SK-N-SH (cell line): ENCODE data around the gene GPR155. TPM values are rescaled to one million over a fixed set of nuclear protein-coding genes. Genes with fewer than 3 reads are reported as not detected.

Source experiments
- CTCF ChIA-PET: fragments of 300-600, 350-600 bp; formaldehyde crosslinking; extraction: SDS; loops from one replicate; lab custom pipeline; 2021; lab: Yijun Ruan, JAX
- POLR2A ChIA-PET: fragments of 350-600 bp; sonication (Branson Sonifier 250); formaldehyde crosslinking; extraction: SDS; loops from one replicate; lab custom pipeline; 2020; ENCODE audit warnings: antibody characterized with exemption, inconsistent platforms; lab: Yijun Ruan, JAX
- DNase-seq: peaks from one replicate; pipeline ENCODE4 v3.0.0; 2012
- H2AFZ ChIP-seq: fragments of 200-600 bp; sonication (generic); 2 replicates; pipeline ENCODE4 v1.8.1; 2016; ENCODE audit warnings: antibody characterized with exemption, mild to moderate bottlenecking, low read depth
- H3F3A ChIP-seq: fragments of 200-600 bp; sonication (generic); replicated peaks from 2 replicates; pipeline ENCODE3; 2016; ENCODE audit warnings: antibody characterized with exemption, mild to moderate bottlenecking; ENCODE audit not compliant: insufficient read depth
- H3K27ac ChIP-seq, 2 experiments: fragments of 200-500 bp in 1 of 2; fragments of 200-600 bp in 1 of 2; sonication (Bioruptor generic) in 1 of 2; sonication (generic), shearing (Covaris generic) in 1 of 2; 2 replicates each; pipeline versions ENCODE4 v1.5.1 to v1.6.1; 2014 to 2016; ENCODE audit warnings: low read depth in 2 of 2, inconsistent platforms in 1 of 2, low read length in 1 of 2, mild to moderate bottlenecking in 1 of 2, mixed read lengths in 1 of 2
- H3K27me3 ChIP-seq: fragments of 200-600 bp; sonication (generic), shearing (Covaris generic); 2 replicates; pipeline ENCODE4 v1.6.1; 2016; ENCODE audit warnings: mixed run types; ENCODE audit not compliant: insufficient read depth
- H3K36me3 ChIP-seq, 2 experiments: fragments of 200-500 bp in 1 of 2; fragments of 200-600 bp in 1 of 2; sonication (Bioruptor generic) in 1 of 2; sonication (generic) in 1 of 2; replicated peaks in 1 of 2; 2 replicates each; pipeline versions ENCODE3 to v1.5.1; 2014 to 2016; ENCODE audit warnings: low read length in 1 of 2, mild to moderate bottlenecking in 1 of 2; ENCODE audit not compliant: insufficient read depth in 2 of 2, control insufficient read depth in 1 of 2
- H3K4me1 ChIP-seq, 2 experiments: fragments of 200-500 bp in 1 of 2; fragments of 200-600 bp in 1 of 2; sonication (Bioruptor generic) in 1 of 2; sonication (generic), shearing (Covaris generic) in 1 of 2; 2 replicates each; pipeline versions ENCODE4 v1.5.1 to v1.6.1; 2014 to 2016; ENCODE audit warnings: low read depth in 1 of 2, low read length in 1 of 2, mixed run types in 1 of 2; ENCODE audit not compliant: insufficient read depth in 2 of 2, control insufficient read depth in 1 of 2
- H3K4me2 ChIP-seq: fragments of 200-600 bp; sonication (generic), shearing (Covaris generic); 2 replicates; pipeline ENCODE4 v1.6.1; 2017; ENCODE audit warnings: mixed run types
- H3K4me3 ChIP-seq, 2 experiments: fragments of 200-500 bp in 1 of 2; fragments of 200-600 bp in 1 of 2; sonication (Bioruptor generic) in 1 of 2; sonication (generic), shearing (Covaris generic) in 1 of 2; 2 replicates each; pipeline versions ENCODE4 v1.5.1 to v1.8.1; 2014 to 2016; ENCODE audit warnings: low read depth in 2 of 2, inconsistent platforms in 1 of 2, low read length in 1 of 2, mild to moderate bottlenecking in 1 of 2, mixed read lengths in 1 of 2, moderate library complexity in 1 of 2
- H3K79me2 ChIP-seq: fragments of 200-600 bp; sonication (generic); 2 replicates; pipeline ENCODE4 v1.8.1; 2017; ENCODE audit warnings: mild to moderate bottlenecking; ENCODE audit not compliant: insufficient read depth
- H3K9ac ChIP-seq: fragments of 200-600 bp; sonication (generic); 2 replicates; pipeline ENCODE4 v1.6.1; 2017; ENCODE audit warnings: mixed run types
- H3K9me2 ChIP-seq: fragments of 200-600 bp; sonication (generic); 2 replicates; pipeline ENCODE4 v1.6.1; 2017; ENCODE audit warnings: mixed run types
- H3K9me3 ChIP-seq: fragments of 200-600 bp; sonication (generic); 2 replicates; pipeline ENCODE4 v1.6.1; 2017; ENCODE audit warnings: mixed run types, mild to moderate bottlenecking, moderate library complexity
- H4K20me1 ChIP-seq: fragments of 200-600 bp; sonication (generic); 2 replicates; pipeline ENCODE4 v1.6.1; 2017; ENCODE audit warnings: mild to moderate bottlenecking, mixed run types; ENCODE audit not compliant: insufficient read depth
- CHD2 ChIP-seq: fragments of 150-350 bp; IDR thresholded peaks from 2 replicates; pipeline ENCODE4 v1.6.1; 2018; ENCODE audit warnings: low read length; ENCODE audit not compliant: partially characterized antibody
- EP300 ChIP-seq, 2 experiments: IDR thresholded peaks; 2 replicates each; pipeline versions ENCODE4 v1.4.0 to v1.6.1; 2012; ENCODE audit warnings: borderline replicate concordance in 1 of 2, low read depth in 1 of 2, low read length in 1 of 2
- EZH2phosphoT487 ChIP-seq: fragments of 200-600 bp; sonication (generic); IDR thresholded peaks from 2 replicates; pipeline ENCODE4 v1.6.1; 2017; ENCODE audit warnings: low read depth, mixed run types, mild to moderate bottlenecking, antibody characterized with exemption, moderate library complexity, borderline replicate concordance
- GABPA ChIP-seq: IDR thresholded peaks from 2 replicates; pipeline ENCODE4 v1.4.0; 2012; ENCODE audit warnings: low read depth, mild to moderate bottlenecking
- GATA2 ChIP-seq: sonication (generic); formaldehyde crosslinking; IDR thresholded peaks from 2 replicates; pipeline ENCODE4 v1.5.0; 2020; ENCODE audit warnings: mild to moderate bottlenecking, missing genetic modification reagents
- IRF3 ChIP-seq: fragments of 150-350 bp; IDR thresholded peaks from 2 replicates; pipeline ENCODE4 v1.6.1; 2016; ENCODE audit warnings: mild to moderate bottlenecking, low read depth, low read length
- JUND ChIP-seq: IDR thresholded peaks from 2 replicates; pipeline ENCODE4 v1.4.0; 2012
- MEF2A ChIP-seq: IDR thresholded peaks from 2 replicates; pipeline ENCODE4 v1.4.0; 2012; ENCODE audit warnings: low read depth, borderline replicate concordance
- PBX3 ChIP-seq: IDR thresholded peaks from 2 replicates; pipeline ENCODE4; 2012
- POLR2AphosphoS5 ChIP-seq: IDR thresholded peaks from 2 replicates; pipeline ENCODE4 v1.6.1; 2012; ENCODE audit warnings: low read depth, low read length
- RFX5 ChIP-seq: IDR thresholded peaks from 2 replicates; pipeline ENCODE4 v1.6.1; 2012; ENCODE audit warnings: mild to moderate bottlenecking, improper control_type of control experiment, low read length
- RXRA ChIP-seq: IDR thresholded peaks from 2 replicates; pipeline ENCODE4 v1.4.0; 2012; ENCODE audit warnings: low read depth, mild to moderate bottlenecking, borderline replicate concordance
- SIN3A ChIP-seq: IDR thresholded peaks from 2 replicates; pipeline ENCODE4 v1.6.1; 2012; ENCODE audit warnings: low read depth, mild to moderate bottlenecking, low read length, moderate library complexity, borderline replicate concordance
- USF1 ChIP-seq: IDR thresholded peaks from 2 replicates; pipeline ENCODE4 v1.4.0; 2012; ENCODE audit warnings: low read depth, borderline replicate concordance
- USF2 ChIP-seq: fragments of 150-350 bp; IDR thresholded peaks from 2 replicates; pipeline ENCODE4 v1.6.1; 2017; ENCODE audit warnings: antibody characterized with exemption, low read length, low read depth, borderline replicate concordance
- ZBTB33 ChIP-seq: IDR thresholded peaks from 2 replicates; pipeline ENCODE4 v1.4.0; 2012; ENCODE audit warnings: low read depth, borderline replicate concordance
- WGBS: methylation state at CpG from one replicate; pipeline ENCODE4 v1.1.6; 2017; ENCODE audit warnings: low lambda C conversion rate; 5-methylcytosine and 5-hydroxymethylcytosine counted together
- polyA plus RNA-seq, 3 experiments: library from polyadenylated mRNA; depleted of rRNA; stranded (reverse); fragments of >200 nt; gene quantifications; 2 replicates each; pipeline ENCODE4 v1.2.3, GENCODE V29; 2012

Gene GPR155
- polyA plus RNA-seq, 1 of the 3 experiments (the other 2 are of a cell fraction) = 3.5 TPM

GRCh38 chr2:174482854-174483253 lies 4.0 kb downstream of the GPR155 start:
- POLR2A ChIA-PET = no interaction called here
- Histone ChIP-seq H3K4me3 (no peak overlapping the region), H4K20me1 (no peaks in the 10 kb centered on the region), H3K9me3 (no peaks in the 10 kb centered on the region), H3K36me3 (peaks cover 4 to 17% of the 10 kb centered on the region in 2 experiments), H3K4me2 (no peak overlapping the region), H3K27me3 (no peaks in the 10 kb centered on the region), H3K9ac (no peak overlapping the region), H3K9me2 (no peaks in the 10 kb centered on the region), H3K79me2 (no peaks in the 10 kb centered on the region), H3K27ac (no peak overlapping the region), H3F3A (no peaks in the 10 kb centered on the region), H2AFZ (no peak overlapping the region), H3K4me1 (peaks cover 4 to 8% of the 10 kb centered on the region in 2 experiments; a peak in 2 of 4 replicates)
- WGBS = 92% methylated on average over 6 of the region's 6 CpGs
- no peak for DNase-seq
- CTCF ChIA-PET = no interaction called here
- no peak for TF ChIP-seq RXRA
- no peak for TF ChIP-seq GATA2 (CRISPR knock-in tag)
- TF ChIP-seq USF1 = no peak
- no peak for TF ChIP-seq SIN3A
- no peak for TF ChIP-seq CHD2
- TF ChIP-seq ZBTB33 = no peak
- no peak for TF ChIP-seq JUND
- TF ChIP-seq POLR2AphosphoS5 = no peak

- no peak overlapping the region for H3K9ac ChIP-seq
- no peak overlapping the region for H2AFZ ChIP-seq
- H3K4me3 ChIP-seq = no peak overlapping the region
- no peaks in the 10 kb centered on the region for H3K9me2 ChIP-seq
- H3K4me1 ChIP-seq = peaks cover 0 to 5% of the 10 kb centered on the region in 2 experiments; a peak in 2 of 4 replicates
- H3K9me3 ChIP-seq = no peaks in the 10 kb centered on the region
- no peak overlapping the region for H3K4me2 ChIP-seq
- CTCF ChIA-PET = interaction anchor here (0.7 to 2.9 kb wide), 3 partner anchors 15 to 44 kb away, joined by 3 to 17 read pairs (median 3); no protein-coding TSS in a partner anchor
- H3K79me2 ChIP-seq = no peaks in the 10 kb centered on the region
- DNase-seq = no peak
- H3K27me3 ChIP-seq = no peaks in the 10 kb centered on the region
- TF ChIP-seq USF2 = no peak
- no peak for TF ChIP-seq PBX3
- no peak for TF ChIP-seq RFX5
- no peak for TF ChIP-seq SIN3A
- TF ChIP-seq MEF2A = no peak
- TF ChIP-seq EZH2phosphoT487 = no peak
- TF ChIP-seq IRF3 = no peak
- no peak for TF ChIP-seq GABPA
- TF ChIP-seq EP300 (IDR thresholded peaks at IDR 0.05; ENCODE audit: borderline replicate concordance in 1 of 2, low read depth in 1 of 2, low read length in 1 of 2) = no peak
- H3K36me3 ChIP-seq = peaks cover 4 to 17% of the 10 kb centered on the region in 2 experiments
- peaks cover 3% of the 10 kb centered on the region for H3F3A ChIP-seq
- no peaks in the 10 kb centered on the region for H4K20me1 ChIP-seq
- POLR2A ChIA-PET = no interaction called here
- H3K27ac ChIP-seq = no peak overlapping the region; a peak in 1 of 4 replicates
- WGBS = 62% methylated on average over 1 of the region's 1 CpG
These were observed 9.1 kb downstream of the GPR155 start for GRCh38 chr2:174477759-174478158.
